ENCODE results near the gene CABLES1.

CABLES1 gene

DNA sequence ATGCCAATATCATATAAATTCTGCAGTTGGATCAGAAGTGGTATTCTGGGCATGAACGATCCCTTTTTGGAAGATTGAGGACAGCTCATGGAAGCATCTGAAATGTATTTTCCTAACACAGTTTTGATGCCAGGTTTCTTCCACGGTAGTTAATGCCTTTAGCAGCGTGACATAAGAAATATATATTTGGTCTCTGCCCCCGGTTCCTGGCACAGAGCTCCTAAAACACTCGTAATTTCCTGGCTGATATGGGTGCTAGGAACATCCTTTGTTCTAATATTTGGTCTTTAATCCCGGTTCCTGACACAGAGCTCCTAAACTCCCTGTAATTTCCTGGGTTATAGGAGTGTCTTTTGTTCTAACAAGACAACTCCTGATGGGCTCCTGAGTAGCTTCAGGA, 8.2 kb upstream of the CABLES1 start:
- POLR2A ChIA-PET = interaction anchor here (0.7 kb wide), 1 partner anchor 48 kb away, joined by 4 read pairs; no protein-coding TSS in a partner anchor
- no peak overlapping the region for H3K27ac ChIP-seq (ENCODE audit: extremely low read depth, low read depth, low read length)
- CTCF ChIA-PET = interaction anchor here (0.6 to 1.1 kb wide), 3 partner anchors 82 to 284 kb away, joined by 3 to 5 read pairs (median 4); no protein-coding TSS in a partner anchor

More for the DNA sequence above, 8.2 kb upstream of the CABLES1 start:
- Histone ChIP-seq H3K4me1 (ENCODE audit: control insufficient read depth, insufficient read depth, low read length) (no peaks in the 10 kb centered on the region), H3K36me3 (ENCODE audit: control insufficient read depth in 2 of 2, insufficient read depth in 1 of 2, low read length in 2 of 2) (no peaks in the 10 kb centered on the region), H3K4me3 (ENCODE audit: low read depth, low read length) (no peak overlapping the region), H3K9me3 (ENCODE audit: control insufficient read depth, insufficient read depth, low read depth, low read length) (no peaks in the 10 kb centered on the region)
- TF ChIP-seq ZNF518A (tag by site-specific recombination; conservative IDR thresholded peaks at IDR 0.05; ENCODE audit: low read depth) = no peak
- TF ChIP-seq ZNF223 (tag by site-specific recombination; IDR thresholded peaks at IDR 0.05) = no peak
- TF ChIP-seq MYNN (tag by site-specific recombination; IDR thresholded peaks at IDR 0.05; ENCODE audit: borderline replicate concordance) = no peak
- TF ChIP-seq ZNF701 (tag by site-specific recombination; IDR thresholded peaks at IDR 0.05) = no peak
- no peak for TF ChIP-seq MZF1 (tag by site-specific recombination; IDR thresholded peaks at IDR 0.05; ENCODE audit: borderline replicate concordance)
- no peak for TF ChIP-seq TRIM28 (IDR thresholded peaks at IDR 0.05; ENCODE audit: borderline replicate concordance, low read length)
- TF ChIP-seq ZNF184 (tag by site-specific recombination; IDR thresholded peaks at IDR 0.05) = no peak
- no peak for TF ChIP-seq ZBTB48 (tag by site-specific recombination; IDR thresholded peaks at IDR 0.05)
- no peak for TF ChIP-seq ZNF366 (tag by site-specific recombination; conservative IDR thresholded peaks at IDR 0.05)
- TF ChIP-seq, protein P1, sequence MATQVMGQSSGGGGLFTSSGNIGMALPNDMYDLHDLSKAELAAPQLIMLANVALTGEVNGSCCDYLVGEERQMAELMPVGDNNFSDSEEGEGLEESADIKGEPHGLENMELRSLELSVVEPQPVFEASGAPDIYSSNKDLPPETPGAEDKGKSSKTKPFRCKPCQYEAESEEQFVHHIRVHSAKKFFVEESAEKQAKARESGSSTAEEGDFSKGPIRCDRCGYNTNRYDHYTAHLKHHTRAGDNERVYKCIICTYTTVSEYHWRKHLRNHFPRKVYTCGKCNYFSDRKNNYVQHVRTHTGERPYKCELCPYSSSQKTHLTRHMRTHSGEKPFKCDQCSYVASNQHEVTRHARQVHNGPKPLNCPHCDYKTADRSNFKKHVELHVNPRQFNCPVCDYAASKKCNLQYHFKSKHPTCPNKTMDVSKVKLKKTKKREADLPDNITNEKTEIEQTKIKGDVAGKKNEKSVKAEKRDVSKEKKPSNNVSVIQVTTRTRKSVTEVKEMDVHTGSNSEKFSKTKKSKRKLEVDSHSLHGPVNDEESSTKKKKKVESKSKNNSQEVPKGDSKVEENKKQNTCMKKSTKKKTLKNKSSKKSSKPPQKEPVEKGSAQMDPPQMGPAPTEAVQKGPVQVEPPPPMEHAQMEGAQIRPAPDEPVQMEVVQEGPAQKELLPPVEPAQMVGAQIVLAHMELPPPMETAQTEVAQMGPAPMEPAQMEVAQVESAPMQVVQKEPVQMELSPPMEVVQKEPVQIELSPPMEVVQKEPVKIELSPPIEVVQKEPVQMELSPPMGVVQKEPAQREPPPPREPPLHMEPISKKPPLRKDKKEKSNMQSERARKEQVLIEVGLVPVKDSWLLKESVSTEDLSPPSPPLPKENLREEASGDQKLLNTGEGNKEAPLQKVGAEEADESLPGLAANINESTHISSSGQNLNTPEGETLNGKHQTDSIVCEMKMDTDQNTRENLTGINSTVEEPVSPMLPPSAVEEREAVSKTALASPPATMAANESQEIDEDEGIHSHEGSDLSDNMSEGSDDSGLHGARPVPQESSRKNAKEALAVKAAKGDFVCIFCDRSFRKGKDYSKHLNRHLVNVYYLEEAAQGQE (tag by site-specific recombination; IDR thresholded peaks at IDR 0.05) = no peak
- TF ChIP-seq, protein P2, sequence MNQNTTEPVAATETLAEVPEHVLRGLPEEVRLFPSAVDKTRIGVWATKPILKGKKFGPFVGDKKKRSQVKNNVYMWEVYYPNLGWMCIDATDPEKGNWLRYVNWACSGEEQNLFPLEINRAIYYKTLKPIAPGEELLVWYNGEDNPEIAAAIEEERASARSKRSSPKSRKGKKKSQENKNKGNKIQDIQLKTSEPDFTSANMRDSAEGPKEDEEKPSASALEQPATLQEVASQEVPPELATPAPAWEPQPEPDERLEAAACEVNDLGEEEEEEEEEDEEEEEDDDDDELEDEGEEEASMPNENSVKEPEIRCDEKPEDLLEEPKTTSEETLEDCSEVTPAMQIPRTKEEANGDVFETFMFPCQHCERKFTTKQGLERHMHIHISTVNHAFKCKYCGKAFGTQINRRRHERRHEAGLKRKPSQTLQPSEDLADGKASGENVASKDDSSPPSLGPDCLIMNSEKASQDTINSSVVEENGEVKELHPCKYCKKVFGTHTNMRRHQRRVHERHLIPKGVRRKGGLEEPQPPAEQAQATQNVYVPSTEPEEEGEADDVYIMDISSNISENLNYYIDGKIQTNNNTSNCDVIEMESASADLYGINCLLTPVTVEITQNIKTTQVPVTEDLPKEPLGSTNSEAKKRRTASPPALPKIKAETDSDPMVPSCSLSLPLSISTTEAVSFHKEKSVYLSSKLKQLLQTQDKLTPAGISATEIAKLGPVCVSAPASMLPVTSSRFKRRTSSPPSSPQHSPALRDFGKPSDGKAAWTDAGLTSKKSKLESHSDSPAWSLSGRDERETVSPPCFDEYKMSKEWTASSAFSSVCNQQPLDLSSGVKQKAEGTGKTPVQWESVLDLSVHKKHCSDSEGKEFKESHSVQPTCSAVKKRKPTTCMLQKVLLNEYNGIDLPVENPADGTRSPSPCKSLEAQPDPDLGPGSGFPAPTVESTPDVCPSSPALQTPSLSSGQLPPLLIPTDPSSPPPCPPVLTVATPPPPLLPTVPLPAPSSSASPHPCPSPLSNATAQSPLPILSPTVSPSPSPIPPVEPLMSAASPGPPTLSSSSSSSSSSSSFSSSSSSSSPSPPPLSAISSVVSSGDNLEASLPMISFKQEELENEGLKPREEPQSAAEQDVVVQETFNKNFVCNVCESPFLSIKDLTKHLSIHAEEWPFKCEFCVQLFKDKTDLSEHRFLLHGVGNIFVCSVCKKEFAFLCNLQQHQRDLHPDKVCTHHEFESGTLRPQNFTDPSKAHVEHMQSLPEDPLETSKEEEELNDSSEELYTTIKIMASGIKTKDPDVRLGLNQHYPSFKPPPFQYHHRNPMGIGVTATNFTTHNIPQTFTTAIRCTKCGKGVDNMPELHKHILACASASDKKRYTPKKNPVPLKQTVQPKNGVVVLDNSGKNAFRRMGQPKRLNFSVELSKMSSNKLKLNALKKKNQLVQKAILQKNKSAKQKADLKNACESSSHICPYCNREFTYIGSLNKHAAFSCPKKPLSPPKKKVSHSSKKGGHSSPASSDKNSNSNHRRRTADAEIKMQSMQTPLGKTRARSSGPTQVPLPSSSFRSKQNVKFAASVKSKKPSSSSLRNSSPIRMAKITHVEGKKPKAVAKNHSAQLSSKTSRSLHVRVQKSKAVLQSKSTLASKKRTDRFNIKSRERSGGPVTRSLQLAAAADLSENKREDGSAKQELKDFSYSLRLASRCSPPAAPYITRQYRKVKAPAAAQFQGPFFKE (tag by site-specific recombination; IDR thresholded peaks at IDR 0.05; ENCODE audit: borderline replicate concordance) = no peak
- no peak for TF ChIP-seq ZBTB44 (tag by site-specific recombination; IDR thresholded peaks at IDR 0.05)
- TF ChIP-seq ZNF664 (tag by site-specific recombination; IDR thresholded peaks at IDR 0.05) = no peak
- no peak for TF ChIP-seq ZNF335 (tag by site-specific recombination; conservative IDR thresholded peaks at IDR 0.05)
